GM12878 (cell line): ENCODE results near the gene CD209. TPM values are rescaled to one million over a fixed set of nuclear protein-coding genes. Genes with fewer than 3 reads are reported as not detected.

Experiments
- ATF2 ChIP-seq: IDR thresholded peaks from 2 replicates; pipeline ENCODE4 v1.6.1; 2012; ENCODE audit warnings: low read length, inconsistent platforms
- BCL11A ChIP-seq: IDR thresholded peaks from 2 replicates; pipeline ENCODE4 v1.6.1; 2011; ENCODE audit warnings: low read depth, low read length
- CEBPB ChIP-seq, 2 experiments: fragments of 150-350 bp in 1 of 2; IDR thresholded peaks; 2 replicates each; pipeline ENCODE4 v1.6.1; 2012 to 2014; ENCODE audit warnings: low read depth in 2 of 2, low read length in 2 of 2, borderline replicate concordance in 1 of 2, inconsistent platforms in 1 of 2
- DPF2 ChIP-seq: fragments of 450-650 bp; IDR thresholded peaks from 2 replicates; pipeline ENCODE4 v1.6.1; 2017; ENCODE audit warnings: mild to moderate bottlenecking
- EED ChIP-seq: sonication (generic); IDR thresholded peaks from 2 replicates; pipeline ENCODE4 v1.6.1; 2016; ENCODE audit warnings: antibody characterized with exemption, low read depth
- ETV6 ChIP-seq, 2 experiments: fragments of 450-650 bp in 1 of 2; IDR thresholded peaks in 1 of 2; conservative IDR thresholded peaks in 1 of 2; 2 replicates each; pipeline ENCODE4 v1.6.1; 2014; ENCODE audit warnings: antibody characterized with exemption in 1 of 2, borderline replicate concordance in 1 of 2, low read depth in 1 of 2, mild to moderate bottlenecking in 1 of 2, moderate library complexity in 1 of 2
- FOXM1 ChIP-seq: IDR thresholded peaks from 2 replicates; pipeline ENCODE4 v1.6.1; 2012; ENCODE audit warnings: low read depth, mild to moderate bottlenecking, inconsistent platforms, low read length, moderate library complexity
- IKZF1 ChIP-seq: fragments of 450-650 bp; conservative IDR thresholded peaks from 2 replicates; pipeline ENCODE4 v1.6.1; 2017; ENCODE audit warnings: antibody characterized with exemption, mild to moderate bottlenecking
- IKZF2 ChIP-seq, 2 experiments: fragments of 450-650 bp; IDR thresholded peaks; 2 replicates each; pipeline ENCODE4 v1.6.1; 2017; ENCODE audit warnings: mild to moderate bottlenecking in 2 of 2, moderate library complexity in 2 of 2
- IRF4 ChIP-seq: IDR thresholded peaks from 2 replicates; pipeline ENCODE4 v1.6.1; 2011; ENCODE audit warnings: low read depth, low read length
- IRF5 ChIP-seq: fragments of 450-650 bp; IDR thresholded peaks from 2 replicates; pipeline ENCODE4 v1.6.1; 2017; ENCODE audit warnings: borderline replicate concordance
- JUND ChIP-seq: IDR thresholded peaks from 2 replicates; pipeline ENCODE4 v1.6.1; 2012; ENCODE audit warnings: low read depth, mild to moderate bottlenecking, low read length, improper control_type of control experiment, moderate library complexity
- KAT2A ChIP-seq: conservative IDR thresholded peaks from 2 replicates; pipeline ENCODE4 v1.6.1; 2011; ENCODE audit warnings: low read depth, low read length; ENCODE audit not compliant: control insufficient read depth
- MYB ChIP-seq: fragments of 150-350 bp; IDR thresholded peaks from 2 replicates; pipeline ENCODE4 v1.6.1; 2014; ENCODE audit warnings: mild to moderate bottlenecking, low read depth, low read length, borderline replicate concordance
- NFIC ChIP-seq: IDR thresholded peaks from 2 replicates; pipeline ENCODE4 v1.6.1; 2012; ENCODE audit warnings: low read depth, mild to moderate bottlenecking, inconsistent platforms, low read length, moderate library complexity
- NR2F1 ChIP-seq: fragments of 450-650 bp; conservative IDR thresholded peaks from 2 replicates; pipeline ENCODE4 v1.6.1; 2017; ENCODE audit warnings: mild to moderate bottlenecking
- RBBP5 ChIP-seq: fragments of 200-600 bp; sonication (generic); conservative IDR thresholded peaks from 2 replicates; pipeline ENCODE4 v1.6.1; 2016
- RFX5 ChIP-seq: IDR thresholded peaks from 2 replicates; pipeline ENCODE4 v1.6.1; 2011; ENCODE audit warnings: low read depth, low read length, improper control_type of control experiment
- RUNX3 ChIP-seq: IDR thresholded peaks from 2 replicates; pipeline ENCODE4 v1.6.1; 2012; ENCODE audit warnings: low read length, inconsistent platforms
- SIN3A ChIP-seq: IDR thresholded peaks from 2 replicates; pipeline ENCODE4 v1.6.1; 2012; ENCODE audit warnings: low read depth, low read length, improper control_type of control experiment
- SP1 ChIP-seq: IDR thresholded peaks from one replicate; pipeline ENCODE4 v1.6.1; 2011; ENCODE audit warnings: low read depth, low read length
- TCF3 ChIP-seq: IDR thresholded peaks from 2 replicates; pipeline ENCODE4 v1.6.1; 2012; ENCODE audit warnings: low read depth, mild to moderate bottlenecking, low read length, borderline replicate concordance; ENCODE audit not compliant: insufficient read depth
- ZBTB11 ChIP-seq: fragments of 450-650 bp; formaldehyde crosslinking; IDR thresholded peaks from 2 replicates; pipeline ENCODE4 v1.5.0; 2022; ENCODE audit warnings: mild to moderate bottlenecking, missing genetic modification characterization
- ZBTB33 ChIP-seq: fragments of 450-650 bp; IDR thresholded peaks from 2 replicates; pipeline ENCODE4 v1.6.1; 2017; ENCODE audit warnings: mild to moderate bottlenecking
- ZNF24 ChIP-seq: fragments of 450-650 bp; IDR thresholded peaks from 2 replicates; pipeline ENCODE4 v1.6.1; 2017; ENCODE audit warnings: antibody characterized with exemption, mild to moderate bottlenecking
- ZZZ3 ChIP-seq: IDR thresholded peaks from 2 replicates; pipeline ENCODE4 v1.6.1; 2011; ENCODE audit warnings: low read depth; ENCODE audit not compliant: control insufficient read depth, insufficient read length
- polyA plus RNA-seq, 11 experiments: library from polyadenylated mRNA; depleted of rRNA in 4 of 11; unstranded in 6 of 11; stranded (reverse) in 5 of 11; fragments of >200 nt; fragmentation: Nextera tagmentation in 4 of 11; fragmentation: Illumina TruSeq in 1 of 11; extraction: Ambion mirVana in 4 of 11; extraction: Trizol in 1 of 11; gene quantifications; 1 replicate in 1 of 11; 2 replicates in 10 of 11; pipeline versions ENCODE4 v1.2.1 to v1.2.3, GENCODE V29; 2011 to 2016; ENCODE audit warnings: inconsistent platforms in 2 of 11, missing spikeins in 2 of 11, low read depth in 1 of 11
- total RNA-seq, 4 experiments: library from RNA; depleted of rRNA in 3 of 4; stranded (reverse); fragments of >200 nt in 3 of 4; fragmentation: Illumina TruSeq in 1 of 4; extraction: Trizol in 1 of 4; gene quantifications; 2 replicates each; pipeline versions ENCODE4 v1.2.1 to v1.2.3, GENCODE V29; 2013 to 2021

CD209 gene
- total and polyA plus RNA-seq, 10 of the 15 experiments (the other 5 are each of a cell fraction or from before 2014, with no cell fraction given), result 0.04 to 0.21 (median 0.10) TPM; not detected in 3

GRCh38 chr19:7743425-7743841 lies 3.9 kb downstream of the CD209 start (continued):
- peak; percentile 96 to 98 for TF ChIP-seq IKZF2 (IDR thresholded peaks at IDR 0.05)
- TF ChIP-seq IRF4, result peak; percentile 98
- peak; percentile 90 for TF ChIP-seq JUND
- TF ChIP-seq ZBTB11 (CRISPR knock-in tag), result no peak
- 0 out of 4 replicates have a peak, but pooled peaks of 1 of the 2 experiments have one; percentile 76 for TF ChIP-seq CEBPB (IDR thresholded peaks at IDR 0.05; ENCODE audit: borderline replicate concordance in 1 of 2, low read depth in 2 of 2, low read length in 2 of 2)
- peak; percentile 96 for TF ChIP-seq RUNX3
- TF ChIP-seq ETV6 (conservative IDR thresholded peaks at IDR 0.05 in 1 of 2, IDR thresholded peaks at IDR 0.05 in 1 of 2; ENCODE audit: borderline replicate concordance in 1 of 2, low read depth in 1 of 2), result peak in 1 of 2 experiments; percentile 82; a peak in 2 of 4 replicates
- peak; percentile 62 for TF ChIP-seq SP1
- TF ChIP-seq ZBTB33, result no peak
- TF ChIP-seq ZNF24, result no peak
- TF ChIP-seq KAT2A, result no peak
- peak; percentile 95 for TF ChIP-seq NR2F1
- peak; percentile 100 for TF ChIP-seq EED
- no peak for TF ChIP-seq IRF5
- TF ChIP-seq NFIC, result peak; percentile 97
- no peak for TF ChIP-seq ZZZ3
- no peak for TF ChIP-seq RBBP5
- TF ChIP-seq SIN3A, result no peak
- peak; percentile 94 for TF ChIP-seq FOXM1
- TF ChIP-seq MYB, result no peak
- TF ChIP-seq DPF2, result peak; percentile 90
- TF ChIP-seq ATF2, result peak; percentile 92
- peak; percentile 94 for TF ChIP-seq BCL11A
- TF ChIP-seq IKZF1, result peak; percentile 97
- peak; percentile 98 for TF ChIP-seq TCF3
- no peak for TF ChIP-seq RFX5
